Endometrial microvascular endothelial cells (primary cell): ENCODE data around the gene SORCS2. TPM values are rescaled to one million over a fixed set of nuclear protein-coding genes. Genes with fewer than 3 reads are reported as not detected.
"Not testable (repeated sequence)": the region's sequence is repeated elsewhere in the genome, so short reads cannot be mapped to it uniquely, and the experiment has no call there.

Source experiments
- in situ Hi-C: cut with HindIII; loops from 2 replicates; pipeline ENCODE4 v1.10.0; 2017; ENCODE audit warnings: low sequenced_read_pairs, low pct_unique_long_range_greater_than_20kb; ENCODE audit errors: inconsistent ontology term
- total RNA-seq: library from RNA; depleted of rRNA; stranded (reverse); fragments of >200 nt; gene quantifications from one replicate; pipeline ENCODE4 v1.2.3, GENCODE V29; 2015; ENCODE audit errors: inconsistent ontology term

The SORCS2 gene
- total RNA-seq, 1 donor from 2014 or later = not detected

DNA sequence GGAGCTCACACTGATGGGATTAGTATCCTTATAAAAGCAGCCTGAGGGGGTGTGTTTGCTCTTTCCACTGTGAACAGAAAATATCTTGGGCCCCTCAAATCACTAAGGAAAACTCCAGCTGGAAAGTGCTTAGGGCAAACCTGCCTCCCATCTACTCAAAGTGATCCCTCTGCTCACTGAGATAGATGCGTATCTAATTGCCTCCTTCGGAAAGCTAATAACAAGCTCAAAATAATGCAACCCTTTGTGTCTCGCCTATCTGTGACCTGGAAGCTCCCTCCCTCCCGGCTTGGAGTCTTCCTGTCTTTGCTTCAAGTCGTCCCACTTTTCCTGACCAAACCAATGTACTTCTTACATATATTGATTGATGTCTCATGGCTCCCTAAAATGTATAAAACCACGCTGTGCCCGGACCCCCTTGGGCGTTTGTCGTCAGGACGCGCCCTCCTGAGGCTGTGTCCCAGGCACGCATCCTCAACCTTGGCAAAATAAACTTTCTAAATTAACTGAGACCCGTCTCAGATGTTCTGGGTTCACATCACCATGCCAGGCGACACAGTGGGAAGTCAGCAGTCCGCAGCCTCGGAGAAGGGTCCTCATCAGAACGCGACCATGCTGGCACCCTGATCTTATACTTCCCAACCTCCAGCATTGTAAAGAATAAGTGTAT lies 34.1 kb upstream of the SORCS2 start:
- in situ Hi-C loops = no loop called here

DNA sequence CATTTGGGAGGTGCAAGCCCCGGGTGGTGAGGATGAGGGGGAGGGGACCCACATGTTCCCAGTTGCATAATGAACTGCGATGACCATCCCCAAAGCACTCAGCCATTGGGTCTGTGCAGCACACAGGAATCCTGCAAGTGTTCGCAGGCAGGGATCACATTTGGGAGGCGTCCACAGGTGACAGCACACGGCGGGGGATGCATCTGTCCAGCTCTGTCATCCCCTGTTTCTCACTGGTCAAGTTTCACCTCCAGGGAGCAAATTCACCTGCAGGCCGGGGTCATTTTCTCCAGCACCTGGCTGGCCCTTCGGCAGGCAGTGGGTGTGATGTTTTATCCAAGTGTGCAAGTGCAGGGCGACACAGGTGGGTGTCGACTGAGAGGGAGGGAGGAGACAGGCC lies 33.3 kb upstream of the SORCS2 start:
- in situ Hi-C loops = no loop called here

DNA sequence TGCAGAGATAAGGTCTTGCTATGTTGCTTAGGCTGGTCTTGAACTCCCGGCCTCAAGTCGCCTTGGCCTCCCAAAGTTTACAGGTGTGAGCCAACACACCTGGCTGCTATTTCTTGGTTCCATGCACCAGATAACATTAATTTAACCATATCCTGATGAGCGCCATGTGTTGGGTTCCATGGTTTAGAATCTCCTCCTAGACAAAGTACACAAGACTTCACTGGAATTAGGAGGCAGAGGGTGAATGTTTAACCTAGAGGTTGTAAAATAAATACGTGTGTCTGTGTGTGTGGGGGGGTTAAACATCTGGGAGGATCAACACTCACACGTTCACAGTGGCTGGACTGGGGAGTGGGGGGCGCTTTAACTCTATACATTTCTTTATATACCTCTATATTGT lies 32.4 kb upstream of the SORCS2 start:
- in situ Hi-C loops = no loop called here

DNA sequence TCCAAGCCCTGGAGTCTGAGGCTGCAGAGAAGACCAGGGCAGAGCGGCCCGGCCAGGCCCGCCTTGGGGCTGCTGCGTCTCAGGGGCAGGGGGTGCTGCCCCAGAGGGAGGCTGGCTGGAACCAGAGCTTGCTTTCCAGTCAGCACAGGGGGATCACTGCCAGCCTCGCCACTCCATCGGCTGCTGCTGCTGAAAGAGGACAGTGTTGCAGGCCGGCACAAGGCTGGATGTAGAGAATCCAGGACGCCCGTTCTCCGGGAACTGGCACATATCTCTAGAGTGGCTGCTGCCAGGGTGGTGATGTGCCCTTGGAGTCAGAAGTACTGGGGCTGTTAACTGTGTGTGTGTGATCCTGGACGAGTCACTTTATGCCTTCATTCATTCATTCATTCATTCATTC lies 31.9 kb upstream of the SORCS2 start:
- in situ Hi-C loops = no loop called here

DNA sequence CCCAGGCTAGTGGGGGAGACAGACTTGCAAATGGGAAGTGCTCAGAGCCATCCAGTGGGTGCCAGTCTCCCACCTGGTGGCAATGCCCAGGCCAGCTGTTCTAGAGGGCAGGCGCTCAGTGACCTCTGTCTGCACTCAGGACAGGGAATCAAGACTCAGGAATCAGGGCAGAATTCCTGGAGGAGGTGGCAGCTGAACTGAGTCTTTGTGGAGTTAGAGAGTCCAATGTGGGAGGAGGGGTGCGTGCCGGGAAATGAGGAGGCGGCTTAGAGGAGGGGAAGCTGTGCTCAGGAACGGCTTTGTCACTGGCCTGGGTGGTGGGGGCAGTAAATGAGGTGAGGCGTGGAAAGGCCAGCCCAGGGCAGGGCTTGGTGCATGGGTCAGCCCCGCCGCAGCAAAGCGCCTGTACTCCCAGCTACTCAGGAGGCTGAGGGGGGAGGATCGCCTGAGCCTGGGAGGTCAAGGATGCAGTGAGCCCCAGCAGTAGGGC lies 31.3 kb upstream of the SORCS2 start:
- in situ Hi-C loops = no loop called here

DNA sequence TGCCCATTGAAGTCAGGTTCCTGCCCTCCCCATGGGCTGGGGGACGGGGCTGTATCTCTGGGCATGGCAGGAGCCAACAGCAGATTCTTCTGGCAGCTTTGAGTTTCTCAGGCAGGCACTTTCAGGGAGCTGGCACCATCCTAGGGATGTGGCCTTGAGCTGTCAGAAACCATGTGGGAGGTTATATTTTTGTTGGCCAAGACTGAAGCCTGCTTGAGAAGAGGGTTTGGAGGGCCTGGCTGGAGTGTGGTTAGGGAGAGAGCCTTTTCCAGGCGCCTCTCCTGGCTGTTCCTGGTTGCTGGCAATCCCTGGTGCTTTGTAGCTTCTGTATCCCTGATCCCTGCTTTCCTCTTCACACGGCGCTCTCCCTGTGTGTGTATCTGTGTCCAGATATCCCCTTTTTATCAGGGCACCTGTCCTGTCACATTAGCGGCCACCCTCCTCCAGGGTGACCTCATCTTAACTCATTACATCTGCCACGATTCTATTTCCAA lies 30.6 kb upstream of the SORCS2 start:
- in situ Hi-C loops = no loop called here

DNA sequence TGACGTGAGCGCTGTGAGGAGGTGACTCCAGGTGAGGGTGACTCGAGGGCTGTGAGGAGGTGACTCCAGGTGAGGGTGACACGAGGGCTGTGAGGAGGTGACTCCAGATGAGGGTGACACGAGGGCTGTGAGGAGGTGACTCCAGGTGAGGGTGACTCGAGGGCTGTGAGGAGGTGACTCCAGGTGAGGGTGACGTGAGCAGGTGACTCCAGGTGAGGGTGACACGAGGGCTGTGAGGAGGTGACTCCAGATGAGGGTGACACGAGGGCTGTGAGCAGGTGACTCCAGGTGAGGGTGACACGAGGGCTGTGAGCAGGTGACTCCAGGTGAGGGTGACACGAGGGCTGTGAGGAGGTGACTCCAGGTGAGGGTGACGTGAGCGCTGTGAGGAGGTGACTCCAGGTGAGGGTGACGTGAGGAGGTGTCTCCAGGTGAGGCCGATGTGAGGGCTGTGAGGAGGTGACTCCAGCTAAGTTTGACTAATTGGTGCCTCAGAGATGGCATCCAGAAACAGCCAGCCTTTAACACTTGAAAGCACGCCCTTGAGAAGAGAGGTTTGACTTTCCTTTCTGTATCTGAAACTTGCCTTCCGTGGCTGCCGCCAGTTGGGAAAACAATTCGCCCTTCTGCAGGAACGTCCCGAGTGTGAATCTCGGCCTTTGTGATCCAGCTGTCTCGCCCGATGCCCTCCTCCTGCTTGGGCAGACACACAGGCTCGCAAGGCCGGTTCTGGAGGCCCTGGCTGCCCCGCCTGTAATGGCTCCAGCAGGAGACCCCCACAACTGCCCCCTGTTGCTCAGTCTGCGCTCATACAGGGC lies 27.1 kb upstream of the SORCS2 start:
- in situ Hi-C loops = not testable (repeated sequence)

DNA sequence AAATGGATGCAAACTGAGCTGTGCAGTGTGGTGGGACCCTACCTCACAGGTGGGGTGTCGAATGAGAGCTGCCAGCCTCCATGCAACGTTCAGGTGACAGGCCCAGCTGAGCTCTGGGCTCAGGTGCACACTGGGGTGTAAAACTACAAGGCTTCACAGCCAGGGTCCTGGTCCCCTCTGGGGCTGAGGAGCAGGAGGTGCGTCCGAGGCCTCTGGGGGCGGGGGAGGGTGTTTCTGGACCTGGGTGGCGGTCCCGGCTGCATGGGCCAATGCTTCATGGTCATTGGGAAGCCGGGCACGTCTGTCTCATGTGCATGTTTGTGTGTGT lies 26.5 kb upstream of the SORCS2 start:
- in situ Hi-C loops = no loop called here

DNA sequence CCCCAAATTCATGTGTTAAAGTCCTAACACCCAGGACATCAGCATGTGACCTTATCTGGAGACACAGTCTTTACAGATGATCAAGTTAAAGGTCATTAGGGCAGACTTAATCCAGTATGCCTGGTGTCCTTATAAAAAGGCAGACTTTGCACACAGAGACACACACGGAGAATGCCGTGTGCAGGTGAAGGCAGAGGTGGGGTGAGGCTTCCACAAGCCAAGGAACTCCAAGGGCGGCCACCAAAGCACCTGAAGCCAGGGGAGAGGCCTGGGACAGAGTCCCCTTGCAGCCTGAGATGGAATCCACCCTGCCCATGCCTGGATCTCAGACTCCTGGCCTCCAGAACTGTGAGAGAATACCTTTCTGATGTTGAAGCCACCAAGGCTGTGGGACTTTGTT lies 26.1 kb upstream of the SORCS2 start:
- in situ Hi-C loops = no loop called here

DNA sequence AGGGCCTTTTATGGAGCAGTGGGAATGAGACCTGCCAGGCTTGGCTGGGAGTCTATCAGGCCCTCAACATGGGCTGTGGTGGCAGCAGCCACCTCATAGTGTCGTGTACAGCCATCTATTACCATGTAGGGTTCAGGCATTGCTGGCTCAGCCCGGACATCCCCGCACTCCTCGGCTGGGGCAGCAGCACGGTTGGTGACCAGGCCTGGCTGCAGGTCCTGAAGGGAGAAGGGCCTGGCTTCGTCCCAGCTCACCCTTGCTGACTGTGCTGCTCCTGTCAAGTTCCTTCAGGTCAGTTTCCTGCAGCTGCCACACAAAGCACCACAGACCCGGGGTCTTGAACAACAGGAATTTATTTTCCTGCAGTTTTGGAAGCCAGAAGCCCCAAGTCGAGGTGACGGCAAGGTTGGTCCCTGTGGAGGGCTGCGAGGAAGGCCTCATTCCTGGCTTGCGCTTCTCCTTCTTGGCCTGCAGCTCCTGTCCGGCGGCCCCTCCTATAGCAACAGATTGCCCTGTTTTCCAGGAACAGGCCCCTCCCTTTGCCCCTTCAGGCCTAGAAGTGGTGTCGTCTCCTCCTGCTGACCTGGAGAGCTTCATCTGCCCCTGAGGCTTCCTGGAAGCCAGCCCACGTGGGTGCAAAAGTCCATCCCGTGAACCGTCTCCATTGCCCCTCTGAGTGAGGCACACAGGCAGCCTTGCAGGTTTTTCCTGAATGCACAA lies 25.2 kb upstream of the SORCS2 start:
- in situ Hi-C loops = no loop called here

DNA sequence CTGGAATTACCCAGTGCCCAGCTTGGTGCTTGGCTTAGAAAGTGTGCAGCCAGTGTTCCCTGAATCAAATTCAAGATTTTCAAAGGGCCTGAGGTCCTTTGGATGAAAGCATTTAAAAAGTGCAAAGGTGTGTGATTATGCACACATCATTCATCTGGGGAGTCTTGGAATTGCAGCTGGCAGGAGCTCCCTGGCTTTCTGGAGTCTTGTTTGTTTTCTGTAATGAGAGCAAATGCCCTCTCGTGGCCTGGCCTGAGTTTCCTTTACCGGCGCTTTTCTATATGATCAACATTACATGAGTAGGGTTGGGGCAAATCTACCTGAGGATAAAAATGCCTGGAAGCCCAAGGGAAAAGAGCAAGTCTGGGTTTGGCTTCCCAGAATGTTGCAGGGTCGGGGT lies 24.6 kb upstream of the SORCS2 start:
- in situ Hi-C loops = no loop called here

DNA sequence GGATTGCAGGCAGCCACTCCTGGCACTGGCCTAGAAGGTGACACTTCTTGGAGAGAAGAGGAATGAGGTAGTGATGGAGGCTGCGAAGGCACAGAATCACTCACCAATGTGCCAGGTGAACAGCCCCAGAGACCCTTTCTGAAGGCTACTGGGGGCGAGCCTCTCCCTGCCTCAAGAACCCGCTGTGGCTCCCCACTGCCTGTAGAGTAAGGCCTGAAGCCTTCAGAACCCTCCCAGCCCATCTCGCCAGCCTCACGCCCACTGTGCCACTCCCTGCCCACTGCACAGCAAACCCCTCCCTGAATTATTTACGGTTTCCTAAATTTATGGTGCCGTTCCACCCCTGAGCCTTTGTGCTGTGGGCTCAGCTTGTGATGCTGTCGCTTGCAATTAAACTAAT lies 24.2 kb upstream of the SORCS2 start:
- in situ Hi-C loops = no loop called here

DNA sequence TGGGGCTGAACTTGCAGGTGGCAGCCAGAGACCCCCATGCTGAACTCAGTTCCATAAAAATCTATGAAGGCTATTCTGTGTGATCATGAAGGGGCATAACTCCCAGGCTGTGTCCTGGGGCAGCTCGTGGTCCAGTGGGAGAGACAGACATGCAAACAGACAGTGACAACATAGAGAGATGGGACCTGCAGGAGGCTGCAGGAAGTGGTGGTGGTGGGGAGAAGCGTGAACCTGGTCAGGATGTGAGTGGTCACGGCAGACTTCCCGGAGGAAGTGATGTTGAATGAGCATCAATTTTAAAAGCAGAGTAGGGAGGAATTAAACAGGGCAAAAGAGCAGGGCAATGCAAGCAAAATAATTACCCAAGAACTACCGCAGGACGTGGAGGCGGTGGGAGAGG lies 23.2 kb upstream of the SORCS2 start:
- in situ Hi-C loops = no loop called here

DNA sequence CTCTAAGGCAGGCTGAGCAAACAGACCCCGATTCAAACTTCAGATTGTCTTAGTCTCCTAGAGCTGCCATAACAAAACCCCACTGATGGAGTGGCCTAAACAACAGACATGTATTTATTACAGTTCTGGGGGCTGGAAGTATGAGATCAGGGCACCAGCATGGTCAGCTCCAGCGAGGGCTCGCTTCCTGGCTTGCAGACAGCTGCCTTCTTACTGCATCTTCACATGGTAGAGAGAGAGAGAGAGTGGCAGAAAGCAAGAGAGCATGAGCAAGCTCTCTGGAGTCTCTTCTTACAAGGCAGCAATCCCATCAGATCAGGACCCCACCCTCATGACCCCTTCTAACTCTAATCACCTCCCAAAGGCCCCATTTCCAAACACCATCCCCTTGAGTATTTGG lies 22.3 kb upstream of the SORCS2 start:
- in situ Hi-C loops = no loop called here

DNA sequence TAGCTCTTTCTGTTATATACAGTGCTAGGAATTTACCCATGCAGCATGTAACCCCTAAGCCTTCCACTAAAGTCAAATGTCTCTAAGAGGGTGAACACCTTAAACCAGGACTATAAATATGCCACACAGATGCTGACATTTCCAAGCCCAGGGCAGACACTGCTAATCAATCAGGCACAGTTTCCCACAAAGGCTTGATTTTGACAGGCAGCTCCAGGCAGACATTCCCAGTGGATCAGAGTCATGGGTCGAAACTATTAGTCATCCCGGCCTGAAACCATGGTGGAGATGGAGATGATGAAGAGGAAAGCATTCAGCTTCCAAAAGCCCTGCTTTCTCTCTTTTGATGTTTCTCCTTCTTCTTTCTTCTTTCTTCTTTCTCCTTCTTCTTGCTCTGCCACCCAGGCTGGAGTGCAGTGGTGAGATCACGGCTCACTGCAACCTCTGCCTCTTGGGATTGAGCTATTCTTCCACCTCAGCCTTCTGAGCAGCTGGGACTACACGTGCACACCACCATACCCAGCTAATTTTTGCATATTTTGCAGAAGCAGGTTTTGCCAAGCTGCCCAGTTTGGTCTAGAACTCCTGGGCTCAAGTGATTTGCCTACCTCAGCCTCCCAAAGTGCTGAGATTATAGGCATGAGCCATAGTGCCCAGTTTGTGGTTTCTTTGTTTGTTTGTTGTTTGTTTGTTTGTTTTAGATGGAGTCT lies 21.0 kb upstream of the SORCS2 start:
- in situ Hi-C loops = no loop called here

DNA sequence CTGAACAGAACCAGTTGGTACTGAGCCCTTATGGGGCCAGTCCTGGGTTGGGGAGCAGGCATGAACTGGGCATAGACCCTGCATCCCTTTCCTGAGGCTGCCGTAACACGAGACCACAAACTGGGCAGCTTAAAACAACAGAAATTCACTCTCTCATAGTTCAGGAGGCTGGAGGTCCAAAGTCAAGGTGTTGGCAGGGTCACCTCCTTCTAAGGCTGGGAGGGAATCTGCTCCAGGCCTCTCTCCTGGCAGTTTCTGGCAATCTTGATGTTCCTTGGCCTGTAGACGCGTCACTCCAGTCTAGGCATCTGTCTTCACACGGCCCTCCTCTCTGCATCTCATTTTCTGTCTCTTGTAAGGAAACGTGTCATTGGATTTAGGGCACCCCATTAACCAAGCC lies 19.8 kb upstream of the SORCS2 start:
- in situ Hi-C loops = no loop called here

DNA sequence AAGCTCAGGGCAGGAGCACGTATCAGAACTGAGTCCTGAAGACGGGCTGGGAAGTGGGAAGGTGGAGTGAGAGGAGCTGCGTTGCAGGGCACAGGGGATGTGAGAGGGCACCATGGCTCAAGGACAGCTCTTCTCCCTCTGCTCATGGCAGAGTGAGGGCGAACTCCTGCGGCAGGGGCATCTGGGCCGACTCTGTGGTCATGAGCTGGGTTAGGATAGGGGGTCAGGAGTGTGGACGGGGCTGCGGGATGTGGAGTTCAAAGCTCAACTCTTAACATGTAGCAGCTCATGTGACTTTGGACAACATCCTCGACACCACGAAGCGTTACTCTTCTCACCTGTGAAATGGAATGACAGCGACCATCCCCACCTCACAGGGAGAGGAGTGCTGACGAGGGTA lies 19.4 kb upstream of the SORCS2 start:
- in situ Hi-C loops = no loop called here

DNA sequence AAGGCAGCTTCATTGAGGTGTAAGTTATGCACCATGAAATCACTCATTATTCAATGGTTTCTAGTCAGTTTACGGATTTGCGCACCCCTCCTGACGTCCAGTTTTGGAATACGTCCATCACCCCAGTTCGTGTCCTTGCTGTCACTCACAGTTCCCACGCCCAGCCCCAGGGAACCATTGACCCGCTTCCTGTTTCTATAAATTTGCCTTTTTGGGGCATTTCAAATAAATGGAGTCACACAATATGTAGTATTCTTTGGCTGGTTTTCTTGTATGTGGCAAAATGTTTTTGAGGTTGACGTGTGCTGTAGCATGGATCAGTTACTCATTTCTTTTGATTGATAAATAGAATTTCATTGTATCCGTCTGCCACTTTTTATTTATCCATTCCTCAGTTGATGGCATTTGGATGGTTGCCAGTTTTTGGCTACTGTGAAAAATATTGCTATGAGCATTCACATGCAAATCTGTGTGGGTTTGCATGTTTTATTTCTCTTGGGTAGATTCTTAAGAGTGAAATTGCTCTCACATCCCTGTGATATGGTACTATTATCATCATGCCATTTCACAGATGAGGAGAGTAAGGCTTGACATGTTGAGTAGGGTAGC lies 18.4 kb upstream of the SORCS2 start:
- in situ Hi-C loops = no loop called here

DNA sequence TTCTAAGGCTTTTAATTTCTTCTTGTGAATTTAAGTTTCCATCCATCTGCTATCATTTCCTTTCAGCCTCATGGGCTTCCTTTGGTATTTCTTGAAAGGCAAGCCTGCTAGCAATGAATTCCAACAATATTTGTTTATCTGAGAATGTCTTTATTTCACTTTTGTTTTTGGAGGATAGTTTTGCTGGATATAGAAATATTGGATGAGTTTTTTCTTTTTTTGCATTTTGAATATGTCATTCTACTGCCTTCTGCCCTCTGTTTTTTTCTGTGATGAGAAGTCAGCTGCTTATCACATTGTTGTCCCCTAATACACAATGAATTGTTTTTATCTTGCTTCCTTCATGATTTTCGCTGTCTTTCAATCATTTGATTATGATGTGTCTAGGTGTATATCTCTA lies 13.2 kb upstream of the SORCS2 start:
- in situ Hi-C loops = no loop called here
